ENCODE results near the gene DLL1. TPM values are rescaled to one million over a fixed set of nuclear protein-coding genes. Genes with fewer than 3 reads are reported as not detected.

DLL1 gene
- polyA plus RNA-seq, 3 donors = 0.17 TPM; not detected in 2

DNA sequence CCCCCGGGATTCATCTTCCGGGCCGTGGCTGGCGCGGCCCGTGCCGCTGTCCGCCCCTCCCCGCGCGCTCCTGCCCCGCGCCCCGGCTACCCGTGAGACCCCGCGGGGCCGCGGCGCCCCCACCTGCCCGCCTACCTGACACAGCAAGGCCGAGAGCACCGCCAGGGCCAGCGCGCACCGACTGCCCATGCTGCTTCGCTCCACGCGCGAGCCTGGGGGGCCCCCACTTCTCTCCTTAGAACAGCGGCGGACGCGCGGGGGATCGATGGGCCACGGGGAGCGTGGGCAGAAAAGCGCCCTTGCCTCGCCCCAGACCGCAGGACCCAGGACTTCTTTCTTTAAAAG lies 955 bp downstream of the DLL1 start:
- Histone ChIP-seq H3K9me3 (replicated peaks in 1 of 2; ENCODE audit: control insufficient read depth in 1 of 2, insufficient read depth in 1 of 2, low read length in 2 of 2) (peaks cover 0 to 49% of the 10 kb centered on the region in 2 donors), H3K4me1 (ENCODE audit: control insufficient read depth in 1 of 2, insufficient read depth in 2 of 2, low read length in 2 of 2) (peaks cover 38 to 55% of the 10 kb centered on the region in 2 donors), H3K4me2 (replicated peaks; ENCODE audit: extremely low read depth, low read length, poor library complexity, severe bottlenecking) (peak overlapping the region; percentile 89), H3K27ac (ENCODE audit: low read depth in 1 of 2, low read length in 2 of 2) (no peak overlapping the region), H3K9ac (ENCODE audit: insufficient read depth, low read length, poor library complexity, severe bottlenecking) (peak overlapping the region; percentile 56), H4K20me1 (ENCODE audit: insufficient read depth, low read length) (no peaks in the 10 kb centered on the region), H3K79me2 (ENCODE audit: insufficient read depth, low read length) (no peaks in the 10 kb centered on the region), H2AFZ (ENCODE audit: insufficient read depth, low read depth, low read length, poor library complexity, severe bottlenecking) (peak overlapping the region; percentile 64), H3K36me3 (replicated peaks in 1 of 2; ENCODE audit: control insufficient read depth in 1 of 2, insufficient read depth in 2 of 2, low read length in 2 of 2) (no peaks in the 10 kb centered on the region), H3K27me3 (ENCODE audit: control insufficient read depth in 2 of 2, insufficient read depth in 2 of 2, low read length in 2 of 2) (peaks cover 59 to 92% of the 10 kb centered on the region in 2 donors), H3K4me3 (replicated peaks in 1 of 3; ENCODE audit: low read depth in 2 of 3, low read length in 3 of 3) (peak overlapping the region; percentile 53 to 85 (median 53))
- H3K9me3 Mint-ChIP-seq = peaks cover 0 to 36% (median 16%) of the 10 kb centered on the region in 7 donors
- peaks cover 82 to 99% (median 87%) of the 10 kb centered on the region in 3 donors for H3K27me3 Mint-ChIP-seq (ENCODE audit: low read depth in 3 of 3)
- peak overlapping the region; percentile 97 to 98 for H3K4me3 Mint-ChIP-seq
- TF ChIP-seq, protein P1, sequence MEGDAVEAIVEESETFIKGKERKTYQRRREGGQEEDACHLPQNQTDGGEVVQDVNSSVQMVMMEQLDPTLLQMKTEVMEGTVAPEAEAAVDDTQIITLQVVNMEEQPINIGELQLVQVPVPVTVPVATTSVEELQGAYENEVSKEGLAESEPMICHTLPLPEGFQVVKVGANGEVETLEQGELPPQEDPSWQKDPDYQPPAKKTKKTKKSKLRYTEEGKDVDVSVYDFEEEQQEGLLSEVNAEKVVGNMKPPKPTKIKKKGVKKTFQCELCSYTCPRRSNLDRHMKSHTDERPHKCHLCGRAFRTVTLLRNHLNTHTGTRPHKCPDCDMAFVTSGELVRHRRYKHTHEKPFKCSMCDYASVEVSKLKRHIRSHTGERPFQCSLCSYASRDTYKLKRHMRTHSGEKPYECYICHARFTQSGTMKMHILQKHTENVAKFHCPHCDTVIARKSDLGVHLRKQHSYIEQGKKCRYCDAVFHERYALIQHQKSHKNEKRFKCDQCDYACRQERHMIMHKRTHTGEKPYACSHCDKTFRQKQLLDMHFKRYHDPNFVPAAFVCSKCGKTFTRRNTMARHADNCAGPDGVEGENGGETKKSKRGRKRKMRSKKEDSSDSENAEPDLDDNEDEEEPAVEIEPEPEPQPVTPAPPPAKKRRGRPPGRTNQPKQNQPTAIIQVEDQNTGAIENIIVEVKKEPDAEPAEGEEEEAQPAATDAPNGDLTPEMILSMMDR (IDR thresholded peaks at IDR 0.05) = no peak
- peaks cover 42% of the 10 kb centered on the region for H3K4me1 Mint-ChIP-seq
- WGBS (ENCODE audit: insufficient coverage) = under 1% methylated on average over 41 of the region's 41 CpGs
- peak overlapping the region in 1 of 7 donors; percentile 33 for H3K27ac Mint-ChIP-seq
- no peak for DNase-seq
- peaks cover 11 to 25% of the 10 kb centered on the region in 2 donors for H3K36me3 Mint-ChIP-seq
- intact Hi-C loops (cut with micrococcal nuclease) = no loop called here

DNA sequence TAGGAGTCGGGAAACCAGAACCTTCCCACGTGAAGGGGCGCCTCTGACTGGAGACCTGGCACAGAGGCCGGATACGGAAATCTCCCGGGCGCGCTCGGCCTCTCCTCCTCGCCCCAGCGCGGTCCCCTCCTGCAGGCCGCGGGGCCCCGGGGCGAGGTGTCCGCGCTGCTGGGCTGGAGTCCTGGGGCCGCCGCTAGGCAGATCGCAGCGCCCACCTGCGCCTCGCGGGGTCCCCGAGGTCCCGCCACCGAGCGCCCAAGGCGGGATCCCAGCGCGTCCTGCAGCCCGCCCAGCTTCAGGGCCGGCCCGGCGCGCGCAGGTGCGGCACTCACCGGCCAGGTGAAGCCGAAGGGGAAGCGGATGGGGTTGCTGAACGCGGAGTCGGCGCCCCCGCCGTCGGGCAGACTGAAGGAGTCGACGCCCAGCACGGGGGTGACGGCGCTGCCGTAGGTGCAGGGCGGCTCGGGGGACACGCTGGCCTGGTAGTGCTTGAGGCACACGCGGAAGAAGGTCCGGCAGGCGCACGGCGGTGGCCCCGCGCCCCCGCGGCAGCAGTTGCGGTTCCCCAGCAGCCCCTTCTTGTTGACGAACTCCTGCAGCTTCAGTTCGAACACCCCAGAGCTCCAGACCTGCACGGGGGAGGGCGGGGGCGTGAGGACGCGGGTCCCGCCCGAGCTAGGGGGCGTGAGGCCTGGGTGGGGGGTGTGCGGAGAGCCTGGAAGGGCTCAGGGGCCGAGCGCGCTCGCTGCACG lies 1.5 kb downstream of the DLL1 start:
- Histone ChIP-seq H4K20me1 (ENCODE audit: insufficient read depth, low read length) (no peaks in the 10 kb centered on the region), H3K36me3 (replicated peaks in 1 of 2; ENCODE audit: control insufficient read depth in 1 of 2, insufficient read depth in 2 of 2, low read length in 2 of 2) (no peaks in the 10 kb centered on the region), H3K4me3 (replicated peaks in 1 of 3; ENCODE audit: low read depth in 2 of 3, low read length in 3 of 3) (peak overlapping the region in 2 of 3 experiments; percentile 4 to 85), H2AFZ (ENCODE audit: insufficient read depth, low read depth, low read length, poor library complexity, severe bottlenecking) (peak overlapping the region; percentile 64), H3K27me3 (ENCODE audit: control insufficient read depth in 2 of 2, insufficient read depth in 2 of 2, low read length in 2 of 2) (peaks cover 53 to 86% of the 10 kb centered on the region in 2 donors), H3K4me2 (replicated peaks; ENCODE audit: extremely low read depth, low read length, poor library complexity, severe bottlenecking) (peak overlapping the region; percentile 89), H3K9ac (ENCODE audit: insufficient read depth, low read length, poor library complexity, severe bottlenecking) (peak overlapping the region; percentile 56), H3K9me3 (replicated peaks in 1 of 2; ENCODE audit: control insufficient read depth in 1 of 2, insufficient read depth in 1 of 2, low read length in 2 of 2) (peaks cover 0 to 43% of the 10 kb centered on the region in 2 donors), H3K27ac (ENCODE audit: low read depth in 1 of 2, low read length in 2 of 2) (no peak overlapping the region), H3K79me2 (ENCODE audit: insufficient read depth, low read length) (no peaks in the 10 kb centered on the region), H3K4me1 (ENCODE audit: control insufficient read depth in 1 of 2, insufficient read depth in 2 of 2, low read length in 2 of 2) (peaks cover 37 to 54% of the 10 kb centered on the region in 2 donors)
- H3K27ac Mint-ChIP-seq = no peak overlapping the region
- H3K4me1 Mint-ChIP-seq = peaks cover 39% of the 10 kb centered on the region
- H3K4me3 Mint-ChIP-seq = peak overlapping the region; percentile 77 to 88
- peaks cover 11 to 20% of the 10 kb centered on the region in 2 donors for H3K36me3 Mint-ChIP-seq
- no peak for DNase-seq
- WGBS (ENCODE audit: insufficient coverage) = under 1% methylated on average over 85 of the region's 85 CpGs
- H3K27me3 Mint-ChIP-seq (ENCODE audit: low read depth in 3 of 3) = peaks cover 76 to 97% (median 85%) of the 10 kb centered on the region in 3 donors
- H3K9me3 Mint-ChIP-seq = peaks cover 0 to 31% (median 15%) of the 10 kb centered on the region in 7 donors
- intact Hi-C loops (cut with micrococcal nuclease) = no loop called here
- TF ChIP-seq, protein P1 (IDR thresholded peaks at IDR 0.05) = no peak
